Upper lobe of left lung (tissue), 4 donors: ENCODE results near the gene GSTT4.

Source experiments
- EP300 ChIP-seq, 4 donors: sonication (generic); formaldehyde crosslinking; IDR thresholded peaks; one replicate each; pipeline ENCODE4 v1.5.1; 2017; ENCODE audit warnings: antibody characterized with exemption in 4 of 4, control low read depth in 2 of 4
- POLR2A ChIP-seq, 4 donors: fragments of 450-650 bp; IDR thresholded peaks; one replicate each; pipeline ENCODE4 v1.5.1; 2016 to 2017; ENCODE audit warnings: antibody characterized with exemption in 4 of 4, mild to moderate bottlenecking in 2 of 4
- TF ChIP-seq, protein P1 (sequence below), 6 experiments: fragments of 450-650 bp in 4 of 6; fragments of 200-600 bp in 2 of 6; sonication (generic) in 2 of 6; IDR thresholded peaks; one replicate each; pipeline ENCODE4 v1.5.1; 2016 to 2019; ENCODE audit warnings: antibody characterized with exemption in 6 of 6

DNA sequence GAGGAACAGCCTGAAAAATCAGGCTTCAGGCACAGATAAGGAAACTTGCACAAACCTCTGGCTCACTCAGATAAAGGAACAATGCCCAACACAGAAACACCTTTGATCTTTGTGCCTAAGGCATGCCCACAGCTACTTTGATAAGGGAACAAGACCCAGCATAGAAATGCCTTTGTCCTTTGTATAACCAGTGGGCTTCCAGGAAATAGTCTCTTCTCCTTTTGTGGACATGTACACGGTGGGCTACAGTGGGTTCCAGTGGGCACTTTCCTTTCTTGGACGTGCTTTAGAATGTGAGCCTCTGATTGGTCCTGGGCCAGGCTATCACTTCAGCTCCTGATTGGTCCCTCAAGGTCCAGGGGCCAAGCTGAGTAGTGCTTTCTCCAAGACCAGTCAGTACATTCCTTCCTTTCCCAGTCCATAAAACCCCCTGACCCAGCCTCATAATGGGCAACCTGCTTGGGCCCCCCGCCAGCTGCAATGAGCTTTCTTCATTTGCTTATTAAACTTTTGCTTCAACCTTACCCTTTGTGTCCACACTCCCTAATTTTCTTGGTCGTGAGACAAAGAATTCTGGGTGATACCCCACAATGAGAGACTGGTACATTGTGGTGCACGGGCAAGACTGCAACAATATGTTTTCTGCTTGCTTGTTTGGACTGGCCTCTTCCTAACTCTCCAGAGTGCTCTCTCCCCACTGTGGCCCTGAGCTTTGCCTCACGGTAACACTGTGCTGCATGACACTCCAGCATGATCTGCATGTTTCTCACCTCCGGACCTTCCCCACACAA is 4.2 kb upstream of the GSTT4 start:
- TF ChIP-seq, protein P1, sequence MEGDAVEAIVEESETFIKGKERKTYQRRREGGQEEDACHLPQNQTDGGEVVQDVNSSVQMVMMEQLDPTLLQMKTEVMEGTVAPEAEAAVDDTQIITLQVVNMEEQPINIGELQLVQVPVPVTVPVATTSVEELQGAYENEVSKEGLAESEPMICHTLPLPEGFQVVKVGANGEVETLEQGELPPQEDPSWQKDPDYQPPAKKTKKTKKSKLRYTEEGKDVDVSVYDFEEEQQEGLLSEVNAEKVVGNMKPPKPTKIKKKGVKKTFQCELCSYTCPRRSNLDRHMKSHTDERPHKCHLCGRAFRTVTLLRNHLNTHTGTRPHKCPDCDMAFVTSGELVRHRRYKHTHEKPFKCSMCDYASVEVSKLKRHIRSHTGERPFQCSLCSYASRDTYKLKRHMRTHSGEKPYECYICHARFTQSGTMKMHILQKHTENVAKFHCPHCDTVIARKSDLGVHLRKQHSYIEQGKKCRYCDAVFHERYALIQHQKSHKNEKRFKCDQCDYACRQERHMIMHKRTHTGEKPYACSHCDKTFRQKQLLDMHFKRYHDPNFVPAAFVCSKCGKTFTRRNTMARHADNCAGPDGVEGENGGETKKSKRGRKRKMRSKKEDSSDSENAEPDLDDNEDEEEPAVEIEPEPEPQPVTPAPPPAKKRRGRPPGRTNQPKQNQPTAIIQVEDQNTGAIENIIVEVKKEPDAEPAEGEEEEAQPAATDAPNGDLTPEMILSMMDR (IDR thresholded peaks at IDR 0.05) = no peak
- no peak for TF ChIP-seq POLR2A (IDR thresholded peaks at IDR 0.05)
- TF ChIP-seq EP300 (IDR thresholded peaks at IDR 0.05) = no peak
